KOPT-K1 (cell line): ENCODE data around the gene NECTIN3.

Experiments used
- H3K27ac ChIP-seq: fragments of 200-600 bp; sonication (generic); 2 replicates; pipeline ENCODE4 v1.5.1; 2016; ENCODE audit warnings: antibody characterized with exemption, mild to moderate bottlenecking, low read depth, low read length; ENCODE audit not compliant: poor library complexity, severe bottlenecking
- H3K36me3 ChIP-seq: fragments of 200-600 bp; sonication (generic); 2 replicates; pipeline ENCODE4 v1.5.1; 2017; ENCODE audit warnings: antibody characterized with exemption, mild to moderate bottlenecking, low read length, moderate library complexity; ENCODE audit not compliant: insufficient read depth
- H3K9me3 ChIP-seq: fragments of 200-600 bp; sonication (generic); 2 replicates; pipeline ENCODE4 v1.5.1; 2017; ENCODE audit warnings: antibody characterized with exemption, low read length, mild to moderate bottlenecking; ENCODE audit not compliant: insufficient read depth, poor library complexity, severe bottlenecking

Gene NECTIN3

DNA sequence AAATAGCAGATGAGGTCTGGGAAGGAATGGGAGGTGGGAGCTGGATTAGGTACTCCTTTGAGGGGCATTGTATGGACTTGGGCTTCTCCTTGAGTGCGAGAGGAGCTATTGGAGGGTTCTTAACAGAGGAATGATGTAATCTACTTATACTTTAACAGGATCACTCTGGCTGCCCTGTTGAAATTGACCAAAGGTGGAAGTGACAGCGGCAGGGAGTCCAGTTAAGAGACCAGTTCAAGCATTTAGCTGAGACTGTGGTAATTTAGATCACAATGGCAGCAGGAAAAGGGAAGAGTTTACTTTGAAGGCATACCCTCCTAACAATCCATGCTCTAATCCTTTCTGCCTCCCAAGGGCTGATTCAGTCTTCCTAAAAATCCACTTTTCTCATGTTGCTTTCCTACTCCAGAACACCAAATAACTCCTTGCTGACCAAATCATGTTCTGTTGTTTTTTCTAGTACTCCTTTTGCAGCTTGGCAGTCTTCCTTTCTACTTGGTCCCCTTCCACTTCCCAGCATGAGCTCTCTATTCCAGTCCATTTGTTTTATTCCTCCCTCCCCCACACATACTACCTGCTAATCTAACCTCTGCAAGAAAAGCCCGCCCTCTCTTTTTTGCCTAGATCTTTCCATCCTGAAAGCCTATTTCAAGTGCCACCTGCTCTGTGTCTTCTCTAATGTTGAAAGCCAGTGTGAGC is 139.4 kb downstream of the NECTIN3 start:
- Histone ChIP-seq H3K36me3 (no peaks in the 10 kb centered on the region), H3K9me3 (no peaks in the 10 kb centered on the region), H3K27ac (no peak overlapping the region)

DNA sequence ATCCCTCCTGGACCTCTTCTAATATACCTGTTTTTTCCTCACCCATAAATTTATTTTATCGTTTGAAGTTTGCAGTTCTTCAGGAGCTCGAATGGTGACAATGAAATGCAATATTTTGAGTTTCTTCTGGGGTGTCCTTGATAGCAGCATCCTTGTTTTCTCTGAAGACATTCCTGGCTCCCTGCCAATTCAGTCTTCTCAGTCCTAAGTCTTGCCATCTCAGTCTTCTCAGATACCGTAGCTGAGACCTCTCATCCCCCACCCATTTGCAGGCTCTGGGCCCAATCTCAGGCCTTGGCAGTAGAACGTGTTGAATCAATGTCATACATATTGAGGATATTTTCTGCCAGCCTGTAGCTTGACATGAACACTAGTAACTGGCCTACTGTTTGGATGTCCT is 140.9 kb downstream of the NECTIN3 start:
- no peaks in the 10 kb centered on the region for H3K9me3 ChIP-seq
- H3K27ac ChIP-seq = no peak overlapping the region
- H3K36me3 ChIP-seq = no peaks in the 10 kb centered on the region

DNA sequence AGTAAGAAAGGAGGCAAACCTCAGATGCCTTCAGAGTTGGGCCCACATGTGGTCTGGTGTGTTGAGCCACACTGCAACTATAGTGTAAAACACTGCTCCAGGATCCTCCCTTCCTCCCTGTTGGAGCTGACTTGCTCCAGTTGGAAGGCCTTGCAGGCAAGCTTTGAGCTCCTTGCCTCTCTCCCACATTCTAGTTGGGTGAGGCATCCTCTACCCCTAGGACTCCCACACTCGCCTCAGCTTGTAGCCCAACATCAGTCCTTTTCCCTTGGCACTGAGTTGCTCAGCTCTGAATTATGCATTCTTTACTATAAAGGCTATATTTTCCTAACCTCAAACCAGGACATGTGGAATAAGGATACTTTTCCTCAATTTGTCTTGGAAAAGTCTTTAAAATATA is 143.9 kb downstream of the NECTIN3 start:
- H3K27ac ChIP-seq = no peak overlapping the region
- no peaks in the 10 kb centered on the region for H3K9me3 ChIP-seq
- H3K36me3 ChIP-seq = no peaks in the 10 kb centered on the region

DNA sequence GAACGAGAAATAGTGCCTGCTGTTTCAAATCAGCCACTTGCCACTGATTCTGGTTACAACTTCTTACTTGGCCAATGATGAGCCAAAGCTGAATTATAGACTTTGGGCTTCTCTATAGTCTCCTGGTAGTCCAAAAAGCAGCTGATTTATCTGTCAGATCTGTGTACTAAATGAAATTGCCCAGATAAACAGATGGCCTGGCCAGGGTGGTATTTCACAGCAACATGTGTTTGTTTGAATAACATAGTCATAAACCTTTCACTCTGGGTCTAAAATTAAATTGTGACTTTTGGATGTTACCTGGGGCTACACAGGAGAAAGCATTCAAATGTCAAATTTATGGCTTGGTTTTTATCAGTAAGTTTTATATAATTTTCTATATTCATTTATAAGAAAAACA is 147.0 kb downstream of the NECTIN3 start:
- Histone ChIP-seq H3K36me3 (no peaks in the 10 kb centered on the region), H3K27ac (no peak overlapping the region), H3K9me3 (no peaks in the 10 kb centered on the region)

DNA sequence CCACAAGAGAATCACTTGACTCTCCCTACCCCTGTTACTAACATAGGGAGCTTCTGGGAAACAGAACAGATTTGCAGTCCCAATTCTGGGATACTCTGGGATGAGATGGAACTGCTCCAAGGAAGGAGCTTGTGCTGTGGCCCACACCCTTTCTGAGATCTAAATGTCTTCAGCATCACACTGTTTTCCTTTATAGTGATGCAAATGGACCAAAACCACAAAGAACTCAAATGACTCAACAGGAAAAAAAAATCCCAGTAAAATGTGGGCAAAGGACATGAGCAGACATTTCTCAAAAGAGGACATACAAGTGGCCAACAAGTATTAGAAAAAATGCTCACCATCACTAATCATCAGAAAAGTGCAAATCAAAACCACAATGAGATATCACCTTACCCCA is 155.6 kb downstream of the NECTIN3 start:
- H3K9me3 ChIP-seq = peaks cover 18% of the 10 kb centered on the region
- H3K27ac ChIP-seq = no peak overlapping the region
- H3K36me3 ChIP-seq = no peaks in the 10 kb centered on the region

DNA sequence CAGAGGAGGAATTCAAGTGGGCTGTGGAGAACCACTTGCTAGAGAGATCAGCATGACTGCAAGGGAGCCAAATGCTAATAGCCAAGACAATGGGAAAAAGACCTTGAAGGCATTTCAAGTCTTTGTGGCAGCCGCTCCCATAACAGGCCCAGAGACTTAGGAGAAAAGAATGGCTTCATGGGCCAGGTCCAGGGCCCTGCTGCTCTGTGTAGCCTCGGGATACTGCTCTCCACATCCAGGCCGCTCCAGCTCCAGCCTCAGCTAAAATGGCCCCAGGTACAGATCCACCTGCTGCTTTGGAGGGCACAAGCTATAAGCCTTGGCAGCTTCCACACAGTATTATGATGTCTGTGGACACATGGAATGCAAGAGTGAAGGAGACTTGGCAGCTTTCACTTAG is 157.7 kb downstream of the NECTIN3 start:
- H3K36me3 ChIP-seq = no peaks in the 10 kb centered on the region
- no peak overlapping the region for H3K27ac ChIP-seq
- H3K9me3 ChIP-seq = peaks cover 25% of the 10 kb centered on the region

DNA sequence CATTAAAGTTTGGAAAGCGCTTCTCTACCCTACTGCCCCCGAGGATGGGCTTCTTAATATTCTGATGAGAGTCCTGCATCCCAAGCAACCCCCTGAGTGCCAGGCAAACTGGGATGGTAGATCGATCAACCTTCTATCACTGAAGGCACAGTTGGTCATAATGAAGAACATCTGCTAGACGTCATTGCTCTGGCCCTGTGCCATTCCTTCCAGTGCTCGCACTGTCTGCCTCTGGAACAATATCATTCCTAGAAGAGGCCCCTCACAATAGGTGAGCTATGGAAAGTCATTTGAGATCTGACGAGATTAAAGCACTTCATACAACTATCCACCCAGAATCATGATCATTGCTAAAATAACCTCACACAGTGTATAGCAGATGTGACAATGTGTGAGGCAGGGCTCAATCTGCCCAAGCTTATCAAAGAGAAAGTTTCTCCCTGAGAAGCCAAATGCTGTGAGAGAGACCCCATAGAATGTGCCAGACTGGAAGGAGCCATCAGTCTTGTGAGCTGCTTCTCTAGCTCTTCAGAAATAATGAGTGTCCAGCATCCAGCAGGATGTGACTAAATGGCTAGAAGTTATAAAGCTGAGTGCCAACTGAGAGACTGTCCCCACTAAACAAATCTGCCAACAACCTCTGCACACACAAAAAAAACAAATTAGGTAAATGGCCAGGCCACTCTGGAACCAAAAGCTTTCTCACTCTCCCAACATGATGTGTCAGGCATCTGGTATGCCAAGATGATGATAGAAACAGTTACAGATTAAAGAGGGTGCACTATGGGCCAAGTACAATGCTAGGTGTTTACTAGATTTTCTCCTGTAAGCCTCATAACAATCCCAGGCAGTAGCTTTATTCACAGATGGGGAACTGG is 165.5 kb downstream of the NECTIN3 start:
- H3K9me3 ChIP-seq = peaks cover 14% of the 10 kb centered on the region
- no peak overlapping the region for H3K27ac ChIP-seq
- H3K36me3 ChIP-seq = no peaks in the 10 kb centered on the region

DNA sequence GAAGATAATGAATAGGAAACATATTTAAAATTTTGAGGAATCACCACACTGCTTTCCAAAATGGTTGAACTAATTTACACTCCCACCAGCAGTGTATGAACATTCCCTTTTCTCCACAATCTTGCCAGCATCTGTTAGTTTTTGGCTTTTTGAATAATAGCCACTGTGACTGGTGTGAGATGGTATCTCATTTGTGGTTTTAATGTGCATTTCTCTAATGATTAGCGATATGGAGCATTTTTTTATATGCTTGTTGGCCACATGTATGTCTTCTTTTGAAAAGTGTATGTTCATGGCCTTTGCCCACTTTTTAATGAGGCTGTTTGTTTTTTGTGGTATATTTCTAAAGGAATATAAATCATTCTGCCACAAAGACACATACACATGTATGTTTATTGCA is 166.3 kb downstream of the NECTIN3 start:
- no peaks in the 10 kb centered on the region for H3K36me3 ChIP-seq
- H3K9me3 ChIP-seq = peaks cover 22% of the 10 kb centered on the region
- peak overlapping the region; percentile 49 for H3K27ac ChIP-seq

DNA sequence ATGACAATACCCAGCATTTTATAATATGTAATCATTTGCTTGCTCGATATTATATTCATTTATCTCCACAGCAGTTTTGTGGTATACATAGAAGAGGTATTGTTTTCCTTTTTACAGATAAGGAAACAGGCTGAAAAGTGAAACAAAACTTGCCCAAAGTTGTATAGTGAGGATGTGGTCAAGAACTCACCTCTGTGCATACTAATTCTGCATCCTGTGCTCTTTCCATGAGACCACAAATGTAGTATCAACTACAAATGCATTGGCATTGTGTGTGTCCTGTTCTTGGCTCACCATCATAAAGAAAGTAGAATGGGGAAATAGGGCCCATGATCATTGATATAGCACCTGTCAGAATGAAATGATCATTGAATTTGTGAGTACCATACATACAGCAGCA is 167.3 kb downstream of the NECTIN3 start:
- Histone ChIP-seq H3K9me3 (peaks cover 27% of the 10 kb centered on the region), H3K27ac (peak overlapping the region; percentile 49), H3K36me3 (no peaks in the 10 kb centered on the region)

DNA sequence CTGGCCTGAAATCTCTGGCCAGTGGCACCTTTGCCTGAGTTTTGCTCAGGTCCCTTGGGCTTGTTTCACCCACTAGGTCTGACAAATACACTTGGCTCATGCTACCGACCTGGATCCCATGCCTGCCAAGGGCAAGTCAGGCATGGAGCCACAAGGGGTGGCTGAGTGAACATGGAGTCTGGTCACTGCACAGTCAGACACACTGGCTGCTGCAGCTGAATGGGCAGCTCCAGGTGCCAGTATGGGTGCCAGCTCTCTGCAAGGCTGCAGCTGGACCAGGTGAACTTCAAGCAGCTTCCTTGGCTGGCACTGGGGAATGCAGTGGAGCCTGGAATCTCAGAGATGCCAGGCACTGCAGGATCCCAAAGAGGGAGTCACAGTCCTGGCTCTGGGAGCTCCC is 170.3 kb downstream of the NECTIN3 start:
- Histone ChIP-seq H3K36me3 (no peaks in the 10 kb centered on the region), H3K27ac (no peak overlapping the region), H3K9me3 (peaks cover 23% of the 10 kb centered on the region)
